OCI-LY7 (cell line): ENCODE data around the gene WIPF1. TPM values are rescaled to one million over a fixed set of nuclear protein-coding genes. Genes with fewer than 3 reads are reported as not detected.

Experiments
- BruUV-seq: library from RNA; stranded (reverse); fragments of 400-500 nt; replicated peaks from 2 replicates; lab custom pipeline; 2021; lab: Mats Ljungman, UMichigan
- CTCF ChIA-PET: fragments of 300-600 bp; sonication (Branson Sonifier 250); formaldehyde crosslinking; loops from one replicate; lab custom pipeline; 2022; ENCODE audit warnings: antibody characterized with exemption; ENCODE audit not compliant: unreplicated experiment; lab: Charles Lee
- POLR2A ChIA-PET: fragments of 300-600 bp; sonication (Branson Sonifier 250); formaldehyde crosslinking; loops from one replicate; lab custom pipeline; 2022; ENCODE audit warnings: antibody characterized with exemption; lab: Charles Lee
- DNase-seq: peaks from one replicate; pipeline ENCODE4 v3.0.0-alpha.2; 2015; ENCODE audit warnings: low spot score
- H2AFZ ChIP-seq: fragments of 200-600 bp; sonication (generic), shearing (Covaris generic); 2 replicates; pipeline ENCODE4 v1.6.1; 2014; ENCODE audit warnings: mild to moderate bottlenecking, antibody characterized with exemption, low read length, moderate library complexity
- H3K27ac ChIP-seq: fragments of 200-600 bp; sonication (generic); 2 replicates; pipeline ENCODE4 v1.5.1; 2014; ENCODE audit warnings: mixed run types, low read depth, mild to moderate bottlenecking, moderate library complexity, low read length, inconsistent platforms; ENCODE audit not compliant: poor library complexity, severe bottlenecking
- H3K36me3 ChIP-seq: fragments of 200-600 bp; sonication (generic); 2 replicates; pipeline ENCODE4 v1.6.1; 2014; ENCODE audit warnings: mild to moderate bottlenecking, antibody characterized with exemption, low read length, moderate library complexity, mixed read lengths; ENCODE audit not compliant: insufficient read depth
- H3K4me1 ChIP-seq: fragments of 200-600 bp; sonication (generic); 2 replicates; pipeline ENCODE4 v1.5.1; 2014; ENCODE audit warnings: mild to moderate bottlenecking, low read length; ENCODE audit not compliant: insufficient read depth, poor library complexity, severe bottlenecking
- H3K4me2 ChIP-seq: fragments of 200-600 bp; sonication (generic); 2 replicates; pipeline ENCODE4 v1.6.1; 2014; ENCODE audit warnings: mild to moderate bottlenecking, low read length
- H3K4me3 ChIP-seq: fragments of 200-600 bp; sonication (generic); 2 replicates; pipeline ENCODE4 v1.5.1; 2014; ENCODE audit warnings: mild to moderate bottlenecking, low read depth, low read length; ENCODE audit not compliant: poor library complexity, severe bottlenecking
- H3K79me2 ChIP-seq: fragments of 200-600 bp; sonication (generic); 2 replicates; pipeline ENCODE4 v1.6.1; 2016; ENCODE audit warnings: low read depth, mild to moderate bottlenecking, low read length, moderate library complexity, mixed read lengths; ENCODE audit not compliant: insufficient read depth
- H3K9me2 ChIP-seq: fragments of 200-600 bp; sonication (generic); 2 replicates; pipeline ENCODE4 v1.6.1; 2016; ENCODE audit warnings: mild to moderate bottlenecking, low read length, mixed read lengths; ENCODE audit not compliant: insufficient read depth
- H3K9me3 ChIP-seq: fragments of 200-600 bp; sonication (generic); 2 replicates; pipeline ENCODE4 v1.6.1; 2014; ENCODE audit warnings: mild to moderate bottlenecking, mixed run types, low read length, mixed read lengths
- H4K20me1 ChIP-seq: fragments of 200-600 bp; sonication (generic); 2 replicates; pipeline ENCODE4 v1.6.1; 2014; ENCODE audit warnings: mild to moderate bottlenecking, antibody characterized with exemption, low read length, moderate library complexity, mixed read lengths; ENCODE audit not compliant: insufficient read depth
- CTCF ChIP-seq: fragments of 200-600 bp; sonication (generic); conservative IDR thresholded peaks from 2 replicates; pipeline ENCODE4 v1.5.1; 2014; ENCODE audit warnings: mild to moderate bottlenecking, antibody characterized with exemption, low read length, moderate library complexity, mixed read lengths
- EZH2phosphoT487 ChIP-seq: fragments of 200-600 bp; sonication (generic); IDR thresholded peaks from 2 replicates; pipeline ENCODE4 v1.6.1; 2018; ENCODE audit warnings: low read depth, borderline replicate concordance, mild to moderate bottlenecking, mixed run types, antibody characterized with exemption, low read length, moderate library complexity, mixed read lengths
- intact Hi-C: fragments of 100-400 bp; cut with micrococcal nuclease; formaldehyde crosslinking; loops from one replicate; pipeline ENCODE4 v1.10.0; 2022; ENCODE audit not compliant: unreplicated experiment
- total RNA-seq, 2 experiments: library from RNA; depleted of rRNA in 1 of 2; stranded (reverse); fragments of >200 nt in 1 of 2; shearing (Covaris generic) in 1 of 2; gene quantifications; 2 replicates each; pipeline ENCODE4 v1.2.3, GENCODE V29; 2014 to 2022

WIPF1 gene
- total RNA-seq, 2 experiments from 2014 or later = 27.1 to 192 TPM

GRCh38 chr2:174524527-174524926, 73.1 kb downstream of the WIPF1 start:
- H4K20me1 ChIP-seq = no peaks in the 10 kb centered on the region
- no peak overlapping the region for H2AFZ ChIP-seq
- BruUV-seq = no TSS peak
- no peak overlapping the region for H3K27ac ChIP-seq
- no peaks in the 10 kb centered on the region for H3K4me1 ChIP-seq
- intact Hi-C loops = no loop called here
- H3K79me2 ChIP-seq = no peaks in the 10 kb centered on the region
- H3K4me3 ChIP-seq = no peak overlapping the region
- no peaks in the 10 kb centered on the region for H3K9me2 ChIP-seq
- ChIA-PET CTCF (no interaction called here), POLR2A (interaction anchor here (0.6 kb wide), 3 partner anchors 39 to 710 kb away, joined by 3 read pairs; no protein-coding TSS in a partner anchor)
- H3K9me3 ChIP-seq = peaks cover 8% of the 10 kb centered on the region; the same call in 1 of the 2 replicates
- no peak for DNase-seq
- no peak overlapping the region for H3K4me2 ChIP-seq
- TF ChIP-seq CTCF = no peak
- no peak for TF ChIP-seq EZH2phosphoT487
- no peaks in the 10 kb centered on the region; the same call in 1 of the 2 replicates for H3K36me3 ChIP-seq

GRCh38 chr2:174522553-174522952, 75.1 kb downstream of the WIPF1 start:
- Histone ChIP-seq H3K9me2 (no peaks in the 10 kb centered on the region), H3K4me3 (no peak overlapping the region), H3K36me3 (no peaks in the 10 kb centered on the region; the same call in 1 of the 2 replicates), H3K4me2 (no peak overlapping the region), H4K20me1 (no peaks in the 10 kb centered on the region), H3K9me3 (0 out of 2 replicates have a peak, but pooled peaks cover under 1% of the 10 kb centered on the region), H3K27ac (no peak overlapping the region), H2AFZ (no peak overlapping the region), H3K4me1 (no peaks in the 10 kb centered on the region), H3K79me2 (no peaks in the 10 kb centered on the region)
- ChIA-PET POLR2A (interaction anchor here (0.7 to 1.1 kb wide), 3 partner anchors 11 to 1926 kb away, joined by 3 to 4 read pairs (median 3); no protein-coding TSS in a partner anchor), CTCF (no interaction called here)
- no peak for TF ChIP-seq EZH2phosphoT487
- TF ChIP-seq CTCF = peak; percentile 65
- intact Hi-C loops = loop anchor here (1.0 kb wide), 1 partner anchor 59 kb away; no protein-coding TSS in a partner anchor
- DNase-seq = peak; percentile 14
- BruUV-seq = no TSS peak

- intact Hi-C loops = no loop called here
- Histone ChIP-seq H2AFZ (no peak overlapping the region), H3K36me3 (no peaks in the 10 kb centered on the region), H3K9me2 (no peaks in the 10 kb centered on the region), H3K4me2 (no peak overlapping the region), H3K9me3 (no peaks in the 10 kb centered on the region), H4K20me1 (no peaks in the 10 kb centered on the region), H3K4me1 (no peaks in the 10 kb centered on the region), H3K27ac (no peak overlapping the region), H3K4me3 (no peak overlapping the region), H3K79me2 (no peaks in the 10 kb centered on the region)
- no TSS peak for BruUV-seq
- no peak for DNase-seq
- POLR2A ChIA-PET = interaction anchor here (0.6 kb wide), 1 partner anchor 26 kb away, joined by 3 read pairs; no protein-coding TSS in a partner anchor
- CTCF ChIA-PET = no interaction called here
- TF ChIP-seq EZH2phosphoT487 (no peak), CTCF (no peak)
Measured at GRCh38 chr2:174518395-174518794, 79.2 kb downstream of the WIPF1 start.
